HG03565 (cell line): ENCODE results near the gene GLI2.

Experiments used
- ATAC-seq: cut with Tn5 transposase; IDR thresholded peaks from one replicate; pipeline ENCODE4 v1.9.1; 2021; ENCODE audit warnings: mild to moderate bottlenecking, moderate library complexity; ENCODE audit not compliant: unreplicated experiment

GLI2 gene

GRCh38 chr2:120735746-120736170 lies at the start of gene GLI2:
GLI2 (plus strand) TSS chr2:120735868; CDS start chr2:120797321, 61,453 bp downstream.
- no peak for ATAC-seq

- no peak for ATAC-seq
Observed at GRCh38 chr2:120685974-120686297, 49.7 kb upstream of the GLI2 start.

- ATAC-seq: no peak
Observed at GRCh38 chr2:120686511-120687168, 49.0 kb upstream of the GLI2 start.

GRCh38 chr2:120687210-120687609 lies 48.5 kb upstream of the GLI2 start:
- ATAC-seq: no peak

GRCh38 chr2:120690521-120690920 lies 45.1 kb upstream of the GLI2 start:
- no peak for ATAC-seq

GRCh38 chr2:120691410-120691809 lies 44.3 kb upstream of the GLI2 start:
- no peak for ATAC-seq

- no peak for ATAC-seq
Observed at GRCh38 chr2:120692691-120693090, 43.0 kb upstream of the GLI2 start.

- no peak for ATAC-seq
Observed at GRCh38 chr2:120693121-120693520, 42.5 kb upstream of the GLI2 start.

- no peak for ATAC-seq
Observed at GRCh38 chr2:120694034-120694433, 41.6 kb upstream of the GLI2 start.

GRCh38 chr2:120697471-120697870 lies 38.2 kb upstream of the GLI2 start:
- no peak for ATAC-seq

GRCh38 chr2:120699292-120699691 lies 36.4 kb upstream of the GLI2 start:
- ATAC-seq: no peak

GRCh38 chr2:120700659-120701058 lies 35.0 kb upstream of the GLI2 start:
- no peak for ATAC-seq

GRCh38 chr2:120701096-120701495 lies 34.6 kb upstream of the GLI2 start:
- ATAC-seq: no peak

GRCh38 chr2:120701499-120701898 lies 34.2 kb upstream of the GLI2 start:
- ATAC-seq: no peak

GRCh38 chr2:120702061-120702460 lies 33.6 kb upstream of the GLI2 start:
- ATAC-seq: no peak

GRCh38 chr2:120702801-120703200 lies 32.9 kb upstream of the GLI2 start:
- no peak for ATAC-seq

- ATAC-seq: no peak
Observed at GRCh38 chr2:120703330-120703994, 32.2 kb upstream of the GLI2 start.

GRCh38 chr2:120704696-120705095 lies 31.0 kb upstream of the GLI2 start:
- no peak for ATAC-seq

GRCh38 chr2:120707816-120708215 lies 27.9 kb upstream of the GLI2 start:
- ATAC-seq: no peak

GRCh38 chr2:120708944-120709607 lies 26.6 kb upstream of the GLI2 start:
- no peak for ATAC-seq

GRCh38 chr2:120709608-120710041 lies 26.0 kb upstream of the GLI2 start:
- no peak for ATAC-seq

GRCh38 chr2:120710256-120710655 lies 25.4 kb upstream of the GLI2 start:
- no peak for ATAC-seq
